Activated B cell treated with CpG ODN at 0.5 μM for 24 hours (primary cell): ENCODE results near the gene PDGFD. TPM values are rescaled to one million over a fixed set of nuclear protein-coding genes. Genes with fewer than 3 reads are reported as not detected.

Source experiments
- ATAC-seq: fragments of 200-7000 bp; cut with Tn5 transposase; one replicate; pipeline ENCODE4 v1.10.0; 2021; ENCODE audit warnings: low read depth, mild to moderate bottlenecking, moderate library complexity
- CTCF ChIA-PET: fragments of 350-600 bp; sonication (Branson Sonifier 250); formaldehyde crosslinking; loops from one replicate; lab custom pipeline; 2021; ENCODE audit warnings: antibody characterized with exemption; lab: Charles Lee
- POLR2A ChIA-PET: fragments of 350-600 bp; sonication (Branson Sonifier 250); formaldehyde crosslinking; loops from one replicate; lab custom pipeline; 2021; ENCODE audit warnings: antibody characterized with exemption; lab: Charles Lee
- DNase-seq: peaks from one replicate; pipeline ENCODE4 v3.0.0; 2022
- H3K27ac Mint-ChIP-seq: one replicate; pipeline ENCODE4 v1.8.0; 2020; ENCODE audit warnings: mixed read lengths
- H3K27me3 Mint-ChIP-seq: one replicate; pipeline ENCODE4 v1.8.0; 2021; ENCODE audit warnings: mixed read lengths
- H3K36me3 Mint-ChIP-seq: one replicate; pipeline ENCODE4 v1.8.0; 2021; ENCODE audit warnings: low read depth, mixed read lengths
- H3K4me1 Mint-ChIP-seq: one replicate; pipeline ENCODE4 v1.8.0; 2021; ENCODE audit warnings: mixed read lengths
- H3K4me3 Mint-ChIP-seq: one replicate; pipeline ENCODE4 v1.8.0; 2020; ENCODE audit warnings: mild to moderate bottlenecking, mixed read lengths
- H3K9me3 Mint-ChIP-seq: one replicate; pipeline ENCODE4 v1.8.0; 2020; ENCODE audit warnings: mixed read lengths
- CTCF ChIP-seq: fragments of 200-600 bp; IDR thresholded peaks from one replicate; pipeline ENCODE4 v1.8.0; 2022; ENCODE audit warnings: antibody characterized with exemption, mild to moderate bottlenecking
- intact Hi-C: fragments of 100-400 bp; cut with micrococcal nuclease; formaldehyde crosslinking; loops from one replicate; pipeline ENCODE4 v1.15.1; 2024
- total RNA-seq: library from RNA; stranded (reverse); gene quantifications from 2 replicates; pipeline ENCODE4 v1.2.3, GENCODE V29; 2022

Gene PDGFD
- total RNA-seq, 1 donor from 2014 or later, result 0.53 TPM

- no peak for TF ChIP-seq CTCF
- peaks cover 13% of the 10 kb centered on the region for H3K9me3 Mint-ChIP-seq
- no peaks in the 10 kb centered on the region for H3K4me1 Mint-ChIP-seq
- H3K27ac Mint-ChIP-seq, result no peak overlapping the region
- no peak for ATAC-seq
- intact Hi-C loops, result no loop called here
- CTCF ChIA-PET, result no interaction called here
- H3K36me3 Mint-ChIP-seq, result no peaks in the 10 kb centered on the region
- no peak overlapping the region for H3K4me3 Mint-ChIP-seq
- POLR2A ChIA-PET, result no interaction called here
- H3K27me3 Mint-ChIP-seq, result no peaks in the 10 kb centered on the region
- no peak for DNase-seq
Observed at GRCh38 chr11:104113541-104113940, 50.4 kb downstream of the PDGFD start.

GRCh38 chr11:104106136-104106754 lies 57.7 kb downstream of the PDGFD start:
- intact Hi-C loops, result no loop called here
- Mint-ChIP-seq H3K27me3 (no peaks in the 10 kb centered on the region), H3K9me3 (no peaks in the 10 kb centered on the region), H3K4me3 (no peak overlapping the region), H3K4me1 (no peaks in the 10 kb centered on the region), H3K36me3 (no peaks in the 10 kb centered on the region), H3K27ac (no peak overlapping the region)
- no peak for ATAC-seq
- ChIA-PET CTCF (no interaction called here), POLR2A (no interaction called here)
- no peak for TF ChIP-seq CTCF
- no peak for DNase-seq

- POLR2A ChIA-PET, result no interaction called here
- Mint-ChIP-seq H3K27me3 (no peaks in the 10 kb centered on the region), H3K36me3 (no peaks in the 10 kb centered on the region)
Observed at GRCh38 chr11:104105155-104105554, 58.8 kb downstream of the PDGFD start.

GRCh38 chr11:104104664-104105063 lies 59.3 kb downstream of the PDGFD start:
- H3K9me3 Mint-ChIP-seq, result no peaks in the 10 kb centered on the region
- no peaks in the 10 kb centered on the region for H3K36me3 Mint-ChIP-seq
- H3K4me3 Mint-ChIP-seq, result no peak overlapping the region
- no peak overlapping the region for H3K27ac Mint-ChIP-seq
- no peaks in the 10 kb centered on the region for H3K27me3 Mint-ChIP-seq
- intact Hi-C loops, result no loop called here
- TF ChIP-seq CTCF, result no peak
- no peak for DNase-seq
- ATAC-seq, result no peak
- CTCF ChIA-PET, result no interaction called here
- POLR2A ChIA-PET, result no interaction called here
- H3K4me1 Mint-ChIP-seq, result no peaks in the 10 kb centered on the region

More at GRCh38 chr11:104105155-104105554, 58.8 kb downstream of the PDGFD start:
- Mint-ChIP-seq H3K27ac (no peak overlapping the region), H3K4me1 (no peaks in the 10 kb centered on the region), H3K9me3 (no peaks in the 10 kb centered on the region), H3K4me3 (no peak overlapping the region)
- ATAC-seq (no peak), DNase-seq (no peak)
- CTCF ChIA-PET, result no interaction called here
- TF ChIP-seq CTCF, result no peak
- intact Hi-C loops, result no loop called here

- no peaks in the 10 kb centered on the region for H3K4me1 Mint-ChIP-seq
Observed at GRCh38 chr11:104104201-104104600, 59.7 kb downstream of the PDGFD start.

More at GRCh38 chr11:104104201-104104600, 59.7 kb downstream of the PDGFD start:
- Mint-ChIP-seq H3K27ac (no peak overlapping the region), H3K9me3 (no peaks in the 10 kb centered on the region), H3K36me3 (no peaks in the 10 kb centered on the region), H3K27me3 (no peaks in the 10 kb centered on the region), H3K4me3 (no peak overlapping the region)
- intact Hi-C loops, result no loop called here
- POLR2A ChIA-PET, result no interaction called here
- CTCF ChIA-PET, result no interaction called here
- ATAC-seq (no peak), DNase-seq (no peak)
- TF ChIP-seq CTCF, result no peak
